ENCODE measurements around the gene XPR1.

Gene XPR1

GRCh38 chr1:180919183-180919700 is 287.4 kb downstream of the XPR1 start:
- DNase-seq: no peak

- DNase-seq: no peak
Measured at GRCh38 chr1:180920193-180920592, 288.4 kb downstream of the XPR1 start.

- peak; percentile 22 for DNase-seq
Measured at GRCh38 chr1:180920702-180921101, 288.9 kb downstream of the XPR1 start.

GRCh38 chr1:180921386-180921785 is 289.6 kb downstream of the XPR1 start:
- no peak for DNase-seq

- DNase-seq: no peak
Measured at GRCh38 chr1:180921891-180922630, 290.2 kb downstream of the XPR1 start.

GRCh38 chr1:180922631-180923015 is 290.8 kb downstream of the XPR1 start:
- no peak for DNase-seq

GRCh38 chr1:180923021-180923841 is 291.4 kb downstream of the XPR1 start:
- peak; percentile 53 for DNase-seq

- no peak for DNase-seq
Measured at GRCh38 chr1:180923887-180924286, 292.1 kb downstream of the XPR1 start.

GRCh38 chr1:180924939-180925338 is 293.1 kb downstream of the XPR1 start:
- DNase-seq: no peak

GRCh38 chr1:180925471-180926051 is 293.7 kb downstream of the XPR1 start:
- DNase-seq: no peak

- DNase-seq: no peak
Measured at GRCh38 chr1:180926164-180926981, 294.6 kb downstream of the XPR1 start.

GRCh38 chr1:180927348-180927747 is 295.5 kb downstream of the XPR1 start:
- DNase-seq: no peak

- DNase-seq: no peak
Measured at GRCh38 chr1:180927841-180928240, 296.0 kb downstream of the XPR1 start.

GRCh38 chr1:180928331-180929230 is 296.8 kb downstream of the XPR1 start:
- no peak for DNase-seq

- no peak for DNase-seq
Measured at GRCh38 chr1:180929389-180929788, 297.6 kb downstream of the XPR1 start.

- no peak for DNase-seq
Measured at GRCh38 chr1:180930687-180931086, 298.9 kb downstream of the XPR1 start.

GRCh38 chr1:180931529-180931928 is 299.7 kb downstream of the XPR1 start:
- no peak for DNase-seq

- no peak for DNase-seq
Measured at GRCh38 chr1:180932378-180932777, 300.6 kb downstream of the XPR1 start.

- DNase-seq: peak; percentile 8
Measured at GRCh38 chr1:180933141-180933540, 301.3 kb downstream of the XPR1 start.

GRCh38 chr1:180934563-180934962 is 302.7 kb downstream of the XPR1 start:
- no peak for DNase-seq

- DNase-seq: no peak
Measured at GRCh38 chr1:180935326-180936109, 303.7 kb downstream of the XPR1 start.
